ENCODE measurements around the gene LRRIQ4. TPM values are rescaled to one million over a fixed set of nuclear protein-coding genes. Genes with fewer than 3 reads are reported as not detected.

Gene LRRIQ4
- total and polyA plus RNA-seq, 7 experiments from 2014 or later = 0.12 TPM; not detected in 6

DNA sequence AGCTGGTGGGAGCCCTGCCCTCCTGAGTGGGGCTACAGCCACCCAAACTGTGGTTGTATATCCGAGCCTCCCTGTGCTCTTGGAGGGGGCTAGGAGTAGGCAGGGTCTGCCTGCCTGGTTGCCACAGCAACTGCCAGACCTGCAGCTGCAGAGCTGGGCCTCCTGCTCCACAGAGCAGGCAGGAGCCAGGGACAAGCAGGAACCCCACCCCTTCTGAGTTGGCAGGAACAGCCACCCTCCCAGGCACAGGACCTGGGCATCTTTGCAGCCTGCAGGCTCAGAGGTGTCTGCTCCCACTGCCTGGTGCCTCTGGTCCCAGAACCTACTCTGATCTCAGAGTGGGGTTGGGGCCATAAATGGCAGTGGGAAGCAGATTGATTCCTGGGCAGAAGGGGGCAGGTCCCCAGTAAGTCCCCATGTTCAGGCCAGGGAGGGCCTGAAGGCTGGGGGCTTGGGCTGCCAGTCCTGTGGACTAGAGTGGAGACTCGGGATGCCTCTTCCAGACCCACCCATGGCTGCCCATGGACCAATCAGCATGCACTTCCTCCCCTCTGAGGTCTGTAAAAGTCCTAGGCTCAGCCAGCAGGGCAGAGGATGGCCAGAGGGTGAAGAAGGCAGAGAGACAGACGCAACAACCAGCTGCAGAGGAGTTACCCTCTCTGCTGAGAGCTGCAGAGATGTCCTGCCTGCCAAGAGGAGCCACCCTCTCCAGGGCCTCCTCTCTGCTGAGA lies 67.3 kb downstream of the LRRIQ4 start:
- no peak overlapping the region for H3K4me3 Mint-ChIP-seq
- peaks cover 0 to 6% (median 0%) of the 10 kb centered on the region in 5 donors for H3K27me3 Mint-ChIP-seq
- Histone ChIP-seq H3K9me3 (ENCODE audit: control insufficient read depth in 2 of 3, low read length in 3 of 3) (no peaks in the 10 kb centered on the region), H3K27ac (ENCODE audit: low read depth, low read length) (no peak overlapping the region), H3K36me3 (ENCODE audit: control insufficient read depth in 2 of 3, insufficient read depth in 3 of 3, low read length in 3 of 3) (no peaks in the 10 kb centered on the region), H3K27me3 (ENCODE audit: control insufficient read depth in 2 of 2, insufficient read depth in 2 of 2, low read length in 2 of 2) (no peaks in the 10 kb centered on the region), H3K4me1 (ENCODE audit: control insufficient read depth in 2 of 2, insufficient read depth in 2 of 2, low read length in 2 of 2) (peaks cover 0 to 3% of the 10 kb centered on the region in 2 donors), H3K4me3 (ENCODE audit: low read length) (no peak overlapping the region)
- peak overlapping the region in 1 of 9 donors; percentile 32 for H3K27ac Mint-ChIP-seq
- no peak for DNase-seq
- no peaks in the 10 kb centered on the region for H3K36me3 Mint-ChIP-seq
- intact Hi-C loops (cut with micrococcal nuclease) = no loop called here
- H3K4me1 Mint-ChIP-seq = peaks cover 0 to 15% (median 11%) of the 10 kb centered on the region in 7 donors
- H3K9me3 Mint-ChIP-seq = peaks cover 0 to 1% (median 0%) of the 10 kb centered on the region in 11 donors
- ChIA-PET POLR2A (interaction anchor here (0.6 to 1.0 kb wide), 2 partner anchors 10 to 1825 kb away, joined by 3 to 5 read pairs; partner anchors contain the start of gene LRRC31), CTCF (no interaction called here)
- no peak for ATAC-seq

DNA sequence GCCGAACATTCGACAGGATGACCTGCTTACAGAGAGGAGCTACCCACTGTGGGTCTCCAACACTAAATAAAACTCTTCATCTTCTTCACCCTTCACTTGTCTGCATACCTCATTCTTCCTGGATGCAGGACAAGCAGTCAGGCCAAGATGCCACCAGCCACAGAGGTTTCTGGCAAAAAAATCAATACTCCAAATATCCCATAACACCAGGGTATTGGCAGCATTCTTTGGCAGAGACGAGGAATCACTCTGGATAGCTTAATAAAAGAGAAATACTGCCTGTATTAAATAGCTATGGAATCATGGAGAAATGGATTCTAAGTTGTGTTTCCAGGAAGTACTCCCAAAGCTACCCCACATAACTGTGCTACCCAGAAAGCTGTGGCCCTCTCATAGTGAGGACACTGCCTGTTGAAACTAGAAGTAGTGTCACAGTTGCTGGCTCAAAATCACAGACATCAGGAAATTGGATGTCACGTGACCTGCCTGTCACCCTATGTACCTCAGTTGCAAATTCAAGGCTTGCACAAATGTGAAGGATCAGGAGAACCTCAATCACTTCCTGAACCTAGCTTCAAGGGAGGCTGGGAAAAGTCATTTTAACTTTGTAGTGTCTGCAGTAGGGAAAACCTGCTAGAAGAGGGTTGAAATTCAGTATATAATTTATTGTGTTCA lies 68.0 kb downstream of the LRRIQ4 start:
- Histone ChIP-seq H3K9me3 (ENCODE audit: control insufficient read depth in 2 of 3, low read length in 3 of 3) (no peaks in the 10 kb centered on the region), H3K27ac (ENCODE audit: low read depth, low read length) (no peak overlapping the region), H3K36me3 (ENCODE audit: control insufficient read depth in 2 of 3, insufficient read depth in 3 of 3, low read length in 3 of 3) (no peaks in the 10 kb centered on the region), H3K4me3 (ENCODE audit: low read length) (no peak overlapping the region), H3K4me1 (ENCODE audit: control insufficient read depth in 2 of 2, insufficient read depth in 2 of 2, low read length in 2 of 2) (peaks cover 0 to 3% of the 10 kb centered on the region in 2 donors), H3K27me3 (ENCODE audit: control insufficient read depth in 2 of 2, insufficient read depth in 2 of 2, low read length in 2 of 2) (no peaks in the 10 kb centered on the region)
- Mint-ChIP-seq H3K4me1 (peaks cover 0 to 17% (median 11%) of the 10 kb centered on the region in 7 donors), H3K9me3 (peaks cover 0 to 1% (median 0%) of the 10 kb centered on the region in 11 donors), H3K27me3 (peaks cover 0 to 6% (median 0%) of the 10 kb centered on the region in 5 donors), H3K36me3 (no peaks in the 10 kb centered on the region), H3K27ac (peak overlapping the region in 4 of 9 donors; percentile 9 to 53 (median 32)), H3K4me3 (no peak overlapping the region)
- ChIA-PET CTCF (no interaction called here), POLR2A (interaction anchor here (0.6 to 1.0 kb wide), 2 partner anchors 11 to 1824 kb away, joined by 3 to 5 read pairs; partner anchors contain the start of gene LRRC31)
- no peak for ATAC-seq
- intact Hi-C loops (cut with micrococcal nuclease) = no loop called here
- DNase-seq = no peak

DNA sequence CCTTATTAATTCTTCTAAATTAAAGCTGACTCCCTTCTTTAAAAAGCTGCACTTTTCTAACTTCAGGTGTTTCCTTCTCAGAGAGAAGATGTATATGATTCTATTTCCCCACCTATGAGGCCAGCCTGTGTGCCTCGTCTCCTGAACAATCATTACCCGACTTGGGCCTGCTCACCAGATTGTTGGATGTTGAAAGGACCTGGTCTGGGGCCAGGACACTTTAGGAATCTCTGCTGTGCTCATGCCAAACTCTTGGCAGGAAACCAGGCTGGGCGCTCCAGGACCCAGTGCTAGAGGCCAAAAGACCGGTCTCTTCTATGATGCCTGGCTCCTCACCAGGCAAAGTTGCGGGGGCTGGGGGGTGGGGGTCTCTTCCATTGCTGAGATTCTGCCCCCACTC lies 74.0 kb downstream of the LRRIQ4 start:
- intact Hi-C loops (cut with micrococcal nuclease) = no loop called here

More for the DNA sequence above, 74.0 kb downstream of the LRRIQ4 start:
- Histone ChIP-seq H3K4me1 (ENCODE audit: control insufficient read depth in 2 of 2, insufficient read depth in 2 of 2, low read length in 2 of 2) (no peaks in the 10 kb centered on the region), H3K27ac (ENCODE audit: low read depth, low read length) (no peak overlapping the region), H3K4me3 (ENCODE audit: low read length) (no peak overlapping the region), H3K36me3 (ENCODE audit: control insufficient read depth in 2 of 3, insufficient read depth in 3 of 3, low read length in 3 of 3) (no peaks in the 10 kb centered on the region), H3K27me3 (ENCODE audit: control insufficient read depth in 2 of 2, insufficient read depth in 2 of 2, low read length in 2 of 2) (no peaks in the 10 kb centered on the region), H3K9me3 (ENCODE audit: control insufficient read depth in 2 of 3, low read length in 3 of 3) (no peaks in the 10 kb centered on the region)
- Mint-ChIP-seq H3K36me3 (no peaks in the 10 kb centered on the region), H3K27me3 (no peaks in the 10 kb centered on the region), H3K4me1 (peaks cover 0 to 11% (median 0%) of the 10 kb centered on the region in 7 donors), H3K9me3 (peaks cover 0 to 1% (median 0%) of the 10 kb centered on the region in 11 donors), H3K27ac (peak overlapping the region in 2 of 9 donors; percentile 26 to 60), H3K4me3 (no peak overlapping the region)
- POLR2A ChIA-PET = interaction anchor here (1.0 kb wide), 1 partner anchor 80 kb away, joined by 4 read pairs; the partner anchor contains the start of gene SEC62
- CTCF ChIA-PET = interaction anchor here (0.5 to 0.7 kb wide), 4 partner anchors 11 to 1599 kb away, joined by 3 read pairs; no protein-coding TSS in a partner anchor
- DNase-seq (no peak), ATAC-seq (no peak)

Other genes with a start within 250 kb of the LRRIQ4 start
- under 1 TPM in 1 of 5 experiments, not detected in 4; 0.42 TPM for gene MECOM, start 149.2 kb upstream of the LRRIQ4 start, total RNA-seq
- not detected for gene MECOM, start 149.2 kb upstream of the LRRIQ4 start, polyA plus RNA-seq
- gene TERC, start 47.8 kb upstream of the LRRIQ4 start, total RNA-seq = 10 to 100 TPM in 2 of 5 experiments, 1 to 10 TPM in 3; 4.0 to 19.4 (median 7.4) TPM
- gene TERC, start 47.8 kb upstream of the LRRIQ4 start, polyA plus RNA-seq = 1 to 10 TPM in 1 of 2 donors, not detected in 1; 1.1 TPM
- gene ACTRT3, start 43.3 kb upstream of the LRRIQ4 start, total RNA-seq = under 1 TPM in 1 of 5 experiments, not detected in 4; 0.36 TPM
- gene ACTRT3, start 43.3 kb upstream of the LRRIQ4 start, polyA plus RNA-seq = under 1 TPM in 1 of 2 donors, not detected in 1; 0.32 TPM
- 10 to 100 TPM; 16.2 to 20.8 (median 19.0) TPM for gene MYNN, start 39.5 kb upstream of the LRRIQ4 start, total RNA-seq
- 10 to 100 TPM; 12.8 to 16.3 TPM for gene MYNN, start 39.5 kb upstream of the LRRIQ4 start, polyA plus RNA-seq
- gene LRRC34, start within 50 bp of the LRRIQ4 start, total RNA-seq = 1 to 10 TPM in 1 of 5 experiments, under 1 TPM in 4; 0.30 to 3.7 (median 0.42) TPM
- under 1 TPM; 0.26 to 0.40 TPM for gene LRRC34, start within 50 bp of the LRRIQ4 start, polyA plus RNA-seq
- not detected for gene LRRC31, start 57.1 kb downstream of the LRRIQ4 start, total RNA-seq
- not detected for gene LRRC31, start 57.1 kb downstream of the LRRIQ4 start, polyA plus RNA-seq
- not detected for gene SAMD7, start 98.7 kb downstream of the LRRIQ4 start, total RNA-seq
- gene SAMD7, start 98.7 kb downstream of the LRRIQ4 start, polyA plus RNA-seq = not detected
- gene SEC62, start 153.9 kb downstream of the LRRIQ4 start, total RNA-seq = 100 to 1,000 TPM in 3 of 5 experiments, 10 to 100 TPM in 2; 75.2 to 156 (median 110) TPM
- 100 to 1,000 TPM in 1 of 2 donors, 10 to 100 TPM in 1; 68.1 to 253 TPM for gene SEC62, start 153.9 kb downstream of the LRRIQ4 start, polyA plus RNA-seq
- 10 to 100 TPM in 2 of 5 experiments, 1 to 10 TPM in 3; 6.1 to 44.3 (median 8.7) TPM for gene GPR160, start 225.1 kb downstream of the LRRIQ4 start, total RNA-seq
- gene GPR160, start 225.1 kb downstream of the LRRIQ4 start, polyA plus RNA-seq = 10 to 100 TPM; 17.1 to 22.8 TPM

Data from naive thymus-derived CD4-positive, alpha-beta T cell (primary cell).